ENCODE measurements around the gene PSORS1C2. TPM values are rescaled to one million over a fixed set of nuclear protein-coding genes. Genes with fewer than 3 reads are reported as not detected.

Gene PSORS1C2
- total RNA-seq, 1 experiment from 2014 or later, result 0.33 TPM

DNA sequence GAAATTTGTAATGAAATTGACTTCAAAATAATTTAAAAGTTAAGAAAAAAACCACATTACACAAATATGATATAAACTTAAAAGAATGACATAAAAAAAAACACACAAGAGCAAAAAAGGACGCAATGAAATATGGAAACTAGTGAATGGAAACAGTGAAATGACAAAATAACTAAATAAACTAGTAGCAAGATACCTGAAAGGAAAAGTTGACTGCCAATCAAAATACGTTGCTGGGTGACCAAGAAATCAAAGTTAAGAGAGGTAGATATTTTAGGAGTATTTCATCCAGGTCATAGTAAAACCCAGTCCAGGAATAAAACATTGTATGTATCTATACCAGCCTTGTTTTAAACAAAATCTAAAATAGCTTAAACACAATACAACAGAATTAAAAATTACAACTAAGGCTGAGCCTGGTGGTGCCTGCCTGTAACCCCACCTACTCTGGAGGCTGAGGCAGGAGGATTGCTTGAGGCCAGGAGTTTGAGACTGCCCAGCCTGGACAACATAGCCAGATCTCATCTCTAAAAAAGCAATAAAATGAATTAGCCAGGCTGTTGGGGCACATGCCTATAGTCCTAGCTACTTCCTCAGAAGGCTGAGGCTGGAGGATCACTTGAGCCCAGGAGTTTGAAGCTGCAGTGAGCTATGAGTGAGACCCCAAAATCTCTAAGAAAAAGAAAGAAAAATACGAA is 48.4 kb downstream of the PSORS1C2 start:
- no peak overlapping the region for H3K4ac ChIP-seq (ENCODE audit: low read depth, low read length)
- H2AFZ ChIP-seq (ENCODE audit: low read length), result no peak overlapping the region
- no peak overlapping the region for H2BK12ac ChIP-seq (ENCODE audit: insufficient read length, low read depth, low read length)
- no peak overlapping the region for H3K27ac ChIP-seq (ENCODE audit: insufficient read length, low read depth, low read length)
- DNase-seq, result no peak
- no peak overlapping the region for H4K91ac ChIP-seq (ENCODE audit: insufficient read length, low read depth, low read length)
- no peak overlapping the region for H2BK15ac ChIP-seq (ENCODE audit: low read depth, low read length)
- H3K9ac ChIP-seq (ENCODE audit: extremely low read depth, insufficient read length, low read length), result no peak overlapping the region
- no peak overlapping the region for H3K18ac ChIP-seq (ENCODE audit: insufficient read length, low read depth, low read length)
- H2BK20ac ChIP-seq (ENCODE audit: low read depth, low read length, poor library complexity, severe bottlenecking), result no peak overlapping the region
- H3K27me3 ChIP-seq (ENCODE audit: insufficient read depth, low read length), result no peaks in the 10 kb centered on the region
- TF ChIP-seq, protein P1, sequence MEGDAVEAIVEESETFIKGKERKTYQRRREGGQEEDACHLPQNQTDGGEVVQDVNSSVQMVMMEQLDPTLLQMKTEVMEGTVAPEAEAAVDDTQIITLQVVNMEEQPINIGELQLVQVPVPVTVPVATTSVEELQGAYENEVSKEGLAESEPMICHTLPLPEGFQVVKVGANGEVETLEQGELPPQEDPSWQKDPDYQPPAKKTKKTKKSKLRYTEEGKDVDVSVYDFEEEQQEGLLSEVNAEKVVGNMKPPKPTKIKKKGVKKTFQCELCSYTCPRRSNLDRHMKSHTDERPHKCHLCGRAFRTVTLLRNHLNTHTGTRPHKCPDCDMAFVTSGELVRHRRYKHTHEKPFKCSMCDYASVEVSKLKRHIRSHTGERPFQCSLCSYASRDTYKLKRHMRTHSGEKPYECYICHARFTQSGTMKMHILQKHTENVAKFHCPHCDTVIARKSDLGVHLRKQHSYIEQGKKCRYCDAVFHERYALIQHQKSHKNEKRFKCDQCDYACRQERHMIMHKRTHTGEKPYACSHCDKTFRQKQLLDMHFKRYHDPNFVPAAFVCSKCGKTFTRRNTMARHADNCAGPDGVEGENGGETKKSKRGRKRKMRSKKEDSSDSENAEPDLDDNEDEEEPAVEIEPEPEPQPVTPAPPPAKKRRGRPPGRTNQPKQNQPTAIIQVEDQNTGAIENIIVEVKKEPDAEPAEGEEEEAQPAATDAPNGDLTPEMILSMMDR (conservative IDR thresholded peaks at IDR 0.05), result no peak
- H2AK5ac ChIP-seq (ENCODE audit: insufficient read length, low read length), result no peak overlapping the region
- no peak overlapping the region for H4K5ac ChIP-seq (ENCODE audit: insufficient read length, low read depth, low read length)
- H2BK120ac ChIP-seq (ENCODE audit: low read depth, low read length, poor library complexity, severe bottlenecking), result no peak overlapping the region
- no peaks in the 10 kb centered on the region for H3K9me3 ChIP-seq (ENCODE audit: control insufficient read depth, low read depth, low read length)
- Mint-ChIP-seq H3K27me3 (ENCODE audit: low read depth) (no peaks in the 10 kb centered on the region; the same call in 1 of the 2 replicates), H3K4me1 (peaks cover 18 to 24% of the 10 kb centered on the region in 2 experiments), H3K4me3 (no peak overlapping the region), H3K36me3 (ENCODE audit: insufficient read depth in 1 of 3, low read depth in 3 of 3) (no peaks in the 10 kb centered on the region), H3K27ac (no peak overlapping the region), H3K9me3 (no peaks in the 10 kb centered on the region)
- H3K56ac ChIP-seq (ENCODE audit: insufficient read length, low read depth, low read length), result no peak overlapping the region
- no peak overlapping the region for H3K23ac ChIP-seq (ENCODE audit: insufficient read length, low read depth, low read length)
- H3K23me2 ChIP-seq (ENCODE audit: insufficient read length, low read depth, low read length, poor library complexity, severe bottlenecking), result no peaks in the 10 kb centered on the region
- no CpG with 5 or more reads among the region's 3 CpGs for WGBS (ENCODE audit: extremely low coverage, insufficient read length, low lambda C conversion rate)
- H3K4me1 ChIP-seq (ENCODE audit: insufficient read depth, low read length), result peaks cover 2% of the 10 kb centered on the region; the same call in 1 of the 2 replicates
- no peaks in the 10 kb centered on the region for H3K79me2 ChIP-seq (ENCODE audit: insufficient read depth, low read length)
- no peak overlapping the region for H3T11ph ChIP-seq (ENCODE audit: low read length)
- H4K20me1 ChIP-seq (ENCODE audit: control insufficient read depth, insufficient read depth, insufficient read length), result no peaks in the 10 kb centered on the region
- H3K14ac ChIP-seq (ENCODE audit: insufficient read depth, low read length), result no peak overlapping the region
- no peak overlapping the region for H2BK5ac ChIP-seq (ENCODE audit: insufficient read length, low read length)
- H3K79me1 ChIP-seq (ENCODE audit: insufficient read depth, low read depth, low read length, poor library complexity, severe bottlenecking), result no peaks in the 10 kb centered on the region
- H3K4me2 ChIP-seq (ENCODE audit: insufficient read depth, insufficient read length, low read length), result no peak overlapping the region
- no peak overlapping the region for H4K8ac ChIP-seq (replicated peaks; ENCODE audit: insufficient read length, low read depth, low read length)

Other genes starting within 250 kb of the PSORS1C2 start
- 58.2 and 60.8 TPM in 2 replicates for gene GTF2H4, start 230.9 kb downstream of the PSORS1C2 start, total RNA-seq (2021)
- gene VARS2, start 224.8 kb downstream of the PSORS1C2 start, total RNA-seq (2021), result 61.9 and 68.2 TPM in 2 replicates
- not detected in 2 replicates for gene SFTA2, start 206.9 kb downstream of the PSORS1C2 start, total RNA-seq (2021)
- gene MUCL3, start 198.1 kb downstream of the PSORS1C2 start, total RNA-seq (2021), result 0.15 and 0.20 TPM in 2 replicates
- gene MUC21, start 155.3 kb downstream of the PSORS1C2 start, total RNA-seq (2021), result not detected in 2 replicates
- not detected in 2 replicates for gene MUC22, start 128.6 kb downstream of the PSORS1C2 start, total RNA-seq (2021)
- gene C6orf15, start 26.5 kb downstream of the PSORS1C2 start, total RNA-seq (2021), result not detected in 2 replicates
- 0.48 TPM in 2 replicates for gene PSORS1C1, start 24.3 kb downstream of the PSORS1C2 start, total RNA-seq (2021)
- not detected in 2 replicates for gene CDSN, start 18.6 kb downstream of the PSORS1C2 start, total RNA-seq (2021)
- gene CCHCR1, start 18.7 kb upstream of the PSORS1C2 start, total RNA-seq (2021), result 42.7 and 45.5 TPM in 2 replicates
- gene TCF19, start 19.5 kb upstream of the PSORS1C2 start, total RNA-seq (2021), result 15.0 and 16.5 TPM in 2 replicates
- 2,134 TPM in 2 replicates for gene POU5F1, start 31.6 kb upstream of the PSORS1C2 start, total RNA-seq (2021)
- 239 and 241 TPM in 2 replicates for gene HLA-C, start 133.0 kb upstream of the PSORS1C2 start, total RNA-seq (2021)
- 68.6 and 70.7 TPM in 2 replicates for gene HLA-B, start 218.1 kb upstream of the PSORS1C2 start, total RNA-seq (2021)